Mucosa of rectum (tissue), 2 donors: ENCODE data around the gene WAC.

Experiments used
- H3K27ac ChIP-seq, 2 donors: one replicate each; pipeline ENCODE4 v1.7.0; 2013; ENCODE audit warnings: inconsistent platforms in 2 of 2, low read depth in 2 of 2, low read length in 2 of 2
- H3K27me3 ChIP-seq, 2 donors: one replicate each; pipeline ENCODE4 v1.7.0; 2013; ENCODE audit warnings: low read length in 2 of 2; ENCODE audit not compliant: control insufficient read depth in 2 of 2, insufficient read depth in 2 of 2
- H3K36me3 ChIP-seq, 2 donors: one replicate each; pipeline ENCODE4 v1.7.0; 2013; ENCODE audit warnings: low read length in 2 of 2; ENCODE audit not compliant: control insufficient read depth in 2 of 2, insufficient read depth in 2 of 2
- H3K4me1 ChIP-seq, 2 donors: one replicate each; pipeline ENCODE4 v1.7.0; 2013; ENCODE audit warnings: low read length in 2 of 2, mild to moderate bottlenecking in 1 of 2; ENCODE audit not compliant: control insufficient read depth in 2 of 2, insufficient read depth in 2 of 2
- H3K4me3 ChIP-seq, 2 donors: one replicate each; pipeline ENCODE4 v1.7.0; 2013; ENCODE audit warnings: low read length in 2 of 2
- H3K9ac ChIP-seq, 2 donors: one replicate each; pipeline ENCODE4 v1.7.0; 2013; ENCODE audit warnings: low read length in 2 of 2, low read depth in 1 of 2, mild to moderate bottlenecking in 1 of 2
- H3K9me3 ChIP-seq, 2 donors: one replicate each; pipeline ENCODE4 v1.7.0; 2013; ENCODE audit warnings: low read length in 2 of 2; ENCODE audit not compliant: control insufficient read depth in 2 of 2
- donor health status: healthy.
- donor health status: Normal muscosa, but diverticular disease.

Gene WAC

DNA sequence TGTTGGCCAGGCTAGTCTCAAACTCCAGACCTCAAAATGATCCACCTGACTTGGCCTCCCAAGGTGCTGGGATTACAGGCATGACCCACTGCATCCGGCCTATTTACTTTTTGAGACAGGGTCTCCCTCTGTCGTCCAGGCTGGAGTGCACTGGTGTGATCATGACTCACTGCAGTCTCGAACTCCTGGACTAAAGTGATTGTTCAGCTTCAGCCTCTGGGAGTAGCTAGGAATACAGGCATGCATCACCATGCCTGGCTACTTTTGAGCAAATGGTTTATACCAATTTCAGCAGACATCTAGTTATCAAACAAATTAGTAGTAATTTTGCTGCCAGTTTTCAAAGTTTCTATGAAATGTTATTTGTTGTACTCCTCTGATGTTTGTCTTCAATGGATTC, 2.2 kb upstream of the WAC start:
- Histone ChIP-seq H3K4me1 (peaks cover 10% of the 10 kb centered on the region in 2 donors), H3K27ac (no peak overlapping the region), H3K4me3 (no peak overlapping the region), H3K36me3 (peaks cover 8 to 14% of the 10 kb centered on the region in 2 donors), H3K9ac (no peak overlapping the region), H3K27me3 (no peaks in the 10 kb centered on the region), H3K9me3 (no peaks in the 10 kb centered on the region)

DNA sequence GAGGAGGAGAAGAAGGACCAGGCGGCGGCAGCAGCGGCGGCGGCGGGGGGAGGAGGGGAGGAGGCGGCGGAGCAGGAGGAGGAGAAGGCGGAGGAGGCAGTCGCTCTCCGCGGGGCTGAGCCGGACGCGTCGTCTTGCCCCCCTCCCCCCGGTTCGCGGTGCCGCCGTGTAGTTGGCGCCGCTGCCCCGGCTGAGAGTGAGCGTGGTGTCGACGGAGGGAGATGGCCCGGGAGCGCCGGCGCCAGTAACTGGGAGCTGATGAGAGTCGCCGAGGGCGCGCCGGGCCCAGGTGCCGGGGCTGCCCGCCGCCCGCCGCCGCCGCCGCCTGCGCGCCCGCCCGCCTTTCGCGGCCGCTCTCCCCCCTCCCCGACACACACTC, 257 bp downstream of the WAC start:
- H3K4me1 ChIP-seq, result peaks cover 10 to 13% of the 10 kb centered on the region in 2 donors
- no peaks in the 10 kb centered on the region for H3K27me3 ChIP-seq
- peaks cover 23 to 36% of the 10 kb centered on the region in 2 donors for H3K36me3 ChIP-seq
- peak overlapping the region; percentile 62 to 83 for H3K4me3 ChIP-seq
- H3K9me3 ChIP-seq, result no peaks in the 10 kb centered on the region
- H3K27ac ChIP-seq, result peak overlapping the region; percentile 98 to 99
- H3K9ac ChIP-seq, result peak overlapping the region; percentile 32 to 88

DNA sequence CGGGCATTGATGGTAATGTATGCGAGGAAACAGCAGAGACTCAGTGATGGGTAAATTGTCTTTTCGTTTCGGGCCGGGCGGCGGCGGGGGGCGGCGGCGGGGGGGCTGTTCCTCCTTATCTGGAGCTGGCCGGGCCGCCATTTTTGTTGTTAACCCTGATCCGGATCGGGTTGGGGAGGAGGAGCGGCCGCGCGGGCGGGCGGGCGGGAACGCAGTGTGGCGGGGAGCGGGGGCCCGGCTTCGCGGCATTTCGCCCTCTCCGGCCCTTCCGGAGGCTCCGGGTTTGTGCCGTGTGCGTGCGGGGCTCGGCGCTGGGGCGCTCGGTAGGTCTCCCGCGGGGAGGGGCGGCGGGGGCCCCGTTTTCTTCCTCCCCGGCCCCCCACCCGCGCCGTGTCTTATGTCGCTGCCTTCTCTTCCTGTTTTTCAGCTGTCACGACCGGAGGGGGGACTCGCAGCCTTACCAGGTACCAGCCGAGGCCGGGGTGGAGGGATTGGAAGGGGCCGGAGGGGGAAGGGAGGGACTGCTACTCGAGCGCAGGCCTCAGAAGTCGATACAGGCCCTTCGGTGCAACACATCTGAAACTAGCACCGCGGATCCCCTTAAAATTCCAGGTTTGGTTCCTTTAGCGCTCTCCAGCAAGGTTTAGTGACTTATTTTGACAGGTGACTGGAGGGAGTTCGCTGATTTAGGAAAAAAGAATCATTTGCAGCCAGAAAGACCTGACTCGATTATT, 820 bp downstream of the WAC start:
- H3K9me3 ChIP-seq, result no peaks in the 10 kb centered on the region
- peaks cover 24 to 41% of the 10 kb centered on the region in 2 donors for H3K36me3 ChIP-seq
- H3K9ac ChIP-seq, result peak overlapping the region; percentile 69 to 88
- no peaks in the 10 kb centered on the region for H3K27me3 ChIP-seq
- peaks cover 10 to 13% of the 10 kb centered on the region in 2 donors for H3K4me1 ChIP-seq
- peak overlapping the region; percentile 98 to 99 for H3K27ac ChIP-seq
- H3K4me3 ChIP-seq, result peak overlapping the region; percentile 76 to 90

DNA sequence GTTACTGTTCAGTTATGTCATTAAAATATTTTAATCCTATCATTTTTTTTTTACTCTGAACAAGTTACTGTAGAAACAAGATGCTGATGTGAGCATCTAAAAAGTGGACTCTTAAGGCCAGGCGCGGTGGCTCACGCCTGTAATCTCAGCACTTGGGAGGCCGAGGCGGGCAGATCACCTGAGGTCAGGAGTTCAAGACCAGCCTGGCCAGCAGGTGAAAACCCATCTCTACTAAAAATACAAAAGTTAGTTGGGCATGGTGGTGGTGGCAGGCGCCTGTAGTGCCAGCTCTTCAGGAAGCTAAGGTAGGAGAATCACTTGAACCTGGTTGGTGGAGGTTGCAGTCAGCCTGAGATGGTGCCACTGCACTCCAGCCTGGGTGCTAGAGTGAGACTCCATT, 2.9 kb downstream of the WAC start:
- H3K9me3 ChIP-seq, result no peaks in the 10 kb centered on the region
- H3K4me1 ChIP-seq, result peaks cover 10 to 13% of the 10 kb centered on the region in 2 donors
- no peak overlapping the region for H3K4me3 ChIP-seq
- no peaks in the 10 kb centered on the region for H3K27me3 ChIP-seq
- no peak overlapping the region for H3K27ac ChIP-seq
- H3K36me3 ChIP-seq, result peaks cover 42 to 47% of the 10 kb centered on the region in 2 donors
- H3K9ac ChIP-seq, result no peak overlapping the region

DNA sequence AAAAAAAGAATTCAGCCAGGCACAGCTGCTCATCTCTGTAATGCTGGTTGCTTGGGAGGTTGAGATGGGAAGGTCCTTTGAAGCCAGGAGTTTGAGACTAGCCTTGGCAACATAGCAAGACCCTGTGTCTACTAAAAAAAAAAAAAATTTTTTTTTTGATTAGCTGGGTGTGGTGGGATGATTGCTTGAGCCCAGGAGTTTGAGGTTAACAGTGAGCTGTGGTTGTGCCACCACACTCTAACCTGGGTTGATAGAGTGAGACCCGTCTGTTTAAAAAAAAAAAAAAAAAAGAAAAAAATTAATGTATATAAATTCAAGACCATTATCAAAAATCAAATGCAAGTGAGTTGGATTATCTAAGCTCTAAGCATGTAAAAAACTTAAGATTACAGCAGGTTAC, 5.7 kb downstream of the WAC start:
- H3K4me3 ChIP-seq, result no peak overlapping the region
- H3K9ac ChIP-seq, result no peak overlapping the region
- no peaks in the 10 kb centered on the region for H3K9me3 ChIP-seq
- H3K4me1 ChIP-seq, result peaks cover 8 to 14% of the 10 kb centered on the region in 2 donors
- no peaks in the 10 kb centered on the region for H3K27me3 ChIP-seq
- H3K36me3 ChIP-seq, result peaks cover 55 to 61% of the 10 kb centered on the region in 2 donors
- no peak overlapping the region for H3K27ac ChIP-seq

DNA sequence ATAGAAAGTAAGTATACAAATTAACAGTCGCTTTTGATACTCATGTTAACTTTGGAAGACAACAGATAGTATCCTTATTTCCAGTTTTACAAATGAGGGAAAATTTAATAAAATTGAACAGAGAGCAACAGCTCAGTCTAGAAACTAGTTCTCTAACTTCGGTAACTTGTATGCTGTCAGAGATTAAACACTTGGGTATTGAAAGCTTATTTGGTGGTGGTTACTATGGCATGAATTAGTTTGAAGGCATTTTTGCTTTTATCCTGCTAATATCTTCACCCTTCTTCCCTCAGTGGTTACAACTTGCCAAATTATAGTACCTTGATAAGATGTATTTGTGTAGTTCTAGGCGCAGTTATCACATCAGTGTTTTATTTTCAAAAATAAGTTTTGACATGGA, 7.2 kb downstream of the WAC start:
- Histone ChIP-seq H3K27me3 (no peaks in the 10 kb centered on the region), H3K36me3 (peaks cover 64 to 67% of the 10 kb centered on the region in 2 donors), H3K27ac (no peak overlapping the region), H3K4me3 (no peak overlapping the region), H3K9ac (no peak overlapping the region), H3K4me1 (peaks cover 4 to 5% of the 10 kb centered on the region in 2 donors), H3K9me3 (no peaks in the 10 kb centered on the region)

DNA sequence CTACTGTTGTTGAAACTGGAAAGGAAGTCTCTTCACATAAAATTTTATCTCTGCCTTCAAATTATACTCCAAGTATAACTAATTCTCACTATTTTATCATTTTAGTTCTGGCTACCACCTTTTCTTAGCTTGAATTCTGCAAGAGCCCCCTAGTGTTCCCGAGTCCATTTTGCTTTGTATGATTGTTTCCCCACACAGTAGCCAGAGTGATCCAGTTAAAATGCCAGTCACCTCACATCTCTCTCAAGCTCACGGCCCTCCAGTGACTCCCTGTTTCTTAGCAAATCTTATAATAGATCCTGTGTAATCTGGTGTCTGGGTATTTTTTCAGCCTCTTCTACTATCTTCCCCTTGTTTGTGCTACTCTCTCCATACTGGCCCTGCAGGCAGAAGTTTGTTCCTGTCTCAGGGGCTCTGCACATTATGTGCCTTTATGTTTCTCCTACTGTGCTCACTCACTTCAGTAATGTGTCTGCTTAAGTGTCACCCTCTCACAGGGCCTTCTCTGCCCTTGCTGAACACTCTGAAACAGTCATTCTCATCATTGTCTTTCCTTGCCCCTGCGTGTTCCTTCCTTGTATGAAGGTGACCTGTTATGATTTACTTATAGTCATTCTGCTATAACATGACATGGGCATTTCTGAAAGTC, 8.9 kb downstream of the WAC start:
- peaks cover 3 to 4% of the 10 kb centered on the region in 2 donors for H3K4me1 ChIP-seq
- H3K27me3 ChIP-seq, result no peaks in the 10 kb centered on the region
- no peaks in the 10 kb centered on the region for H3K9me3 ChIP-seq
- H3K4me3 ChIP-seq, result no peak overlapping the region
- peaks cover 52 to 58% of the 10 kb centered on the region in 2 donors for H3K36me3 ChIP-seq
- H3K9ac ChIP-seq, result no peak overlapping the region
- H3K27ac ChIP-seq, result no peak overlapping the region

DNA sequence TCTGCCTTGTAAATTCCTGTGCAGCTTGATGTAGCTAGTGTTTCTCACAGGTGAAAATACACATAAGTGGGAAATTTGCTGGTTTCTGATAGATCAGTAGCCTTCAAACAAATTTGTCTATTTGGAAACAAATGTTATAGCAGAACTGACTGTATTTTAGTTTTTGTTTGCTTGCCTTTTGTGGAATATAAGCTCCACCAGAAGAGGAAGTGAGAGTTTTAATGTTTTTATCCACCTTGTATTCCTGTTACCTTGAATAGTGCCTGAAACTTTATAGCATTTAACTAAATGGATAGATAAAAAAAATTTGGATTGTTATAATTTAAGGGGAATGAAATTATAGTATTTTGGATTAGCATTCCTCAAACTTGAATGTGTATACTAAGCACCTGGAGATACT, 9.8 kb downstream of the WAC start:
- no peak overlapping the region for H3K9ac ChIP-seq
- peaks cover 3 to 4% of the 10 kb centered on the region in 2 donors for H3K4me1 ChIP-seq
- H3K27me3 ChIP-seq, result no peaks in the 10 kb centered on the region
- H3K4me3 ChIP-seq, result no peak overlapping the region
- peaks cover 44 to 49% of the 10 kb centered on the region in 2 donors for H3K36me3 ChIP-seq
- H3K27ac ChIP-seq, result no peak overlapping the region
- H3K9me3 ChIP-seq, result no peaks in the 10 kb centered on the region

DNA sequence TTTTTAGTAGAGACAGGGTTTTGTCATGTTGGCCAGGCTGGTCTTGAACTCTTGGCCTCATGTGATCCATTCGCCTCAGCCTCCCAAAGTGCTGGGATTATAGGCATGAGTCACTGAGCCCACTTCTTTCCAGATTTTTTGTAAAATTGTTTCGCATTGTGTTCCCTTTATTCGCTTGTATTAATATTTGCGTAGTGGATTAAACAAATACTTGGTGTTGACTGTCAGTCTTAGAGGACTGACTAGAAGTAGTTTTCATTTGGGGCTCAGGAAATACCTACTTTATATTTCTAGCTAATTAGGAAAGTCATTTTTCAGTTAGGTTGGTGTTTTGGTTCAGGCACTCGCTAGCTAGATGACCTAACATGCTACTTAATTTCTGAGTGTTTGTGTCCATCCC, 11.1 kb downstream of the WAC start:
- no peaks in the 10 kb centered on the region for H3K9me3 ChIP-seq
- H3K36me3 ChIP-seq, result peaks cover 36 to 44% of the 10 kb centered on the region in 2 donors
- H3K9ac ChIP-seq, result no peak overlapping the region
- no peak overlapping the region for H3K4me3 ChIP-seq
- H3K27ac ChIP-seq, result no peak overlapping the region
- peaks cover 3 to 4% of the 10 kb centered on the region in 2 donors for H3K4me1 ChIP-seq
- no peaks in the 10 kb centered on the region for H3K27me3 ChIP-seq

DNA sequence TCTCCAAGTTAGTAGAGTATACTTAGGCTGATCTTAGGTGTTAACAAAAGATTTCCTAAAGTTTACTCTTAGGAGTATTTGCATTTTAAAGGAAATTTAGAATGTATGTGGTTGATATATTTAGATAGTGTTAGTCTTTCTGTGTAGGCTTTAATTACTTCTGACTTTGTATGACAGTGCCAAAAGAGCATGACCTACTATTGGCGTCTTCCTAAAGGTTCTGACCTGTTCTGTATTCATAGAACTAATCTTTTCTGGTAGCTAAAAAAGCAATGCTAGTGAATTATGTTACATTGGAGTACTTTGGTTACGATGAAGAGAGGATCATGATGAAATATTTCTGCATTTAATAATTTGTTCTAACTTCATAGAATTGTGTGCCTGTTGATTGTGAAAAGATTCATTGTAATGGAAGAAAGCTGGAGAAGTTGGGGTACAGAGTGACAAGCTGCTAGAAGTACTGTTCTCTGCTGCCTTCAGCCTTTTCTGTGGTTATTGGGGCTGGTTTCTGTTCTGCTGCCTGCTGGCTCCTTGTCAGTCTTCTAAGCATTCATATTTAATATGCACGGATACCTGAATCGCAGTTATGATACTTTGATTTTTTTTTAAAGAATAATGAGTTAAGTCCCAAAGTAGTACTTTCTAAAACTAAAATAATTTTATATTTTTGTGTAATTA, 13.2 kb downstream of the WAC start:
- no peaks in the 10 kb centered on the region for H3K9me3 ChIP-seq
- peaks cover 27 to 35% of the 10 kb centered on the region in 2 donors for H3K36me3 ChIP-seq
- H3K4me1 ChIP-seq, result peaks cover 3 to 4% of the 10 kb centered on the region in 2 donors
- no peak overlapping the region for H3K27ac ChIP-seq
- no peak overlapping the region for H3K9ac ChIP-seq
- no peaks in the 10 kb centered on the region for H3K27me3 ChIP-seq
- H3K4me3 ChIP-seq, result no peak overlapping the region
